ENCODE measurements around the gene CLEC11A. TPM values are rescaled to one million over a fixed set of nuclear protein-coding genes. Genes with fewer than 3 reads are reported as not detected.

The CLEC11A gene
- polyA plus RNA-seq, 1 donor from 2014 or later: 18.4 TPM

GRCh38 chr19:50720921-50721381 lies 2.2 kb upstream of the CLEC11A start:
- H3K4me2 ChIP-seq (ENCODE audit: low read length): no peak overlapping the region
- H3K9ac ChIP-seq (ENCODE audit: low read length): no peak overlapping the region
- no peaks in the 10 kb centered on the region for H3K9me2 ChIP-seq (ENCODE audit: insufficient read depth, low read length)
- H4K20me1 ChIP-seq (ENCODE audit: insufficient read depth): no peaks in the 10 kb centered on the region
- H3F3A ChIP-seq (ENCODE audit: insufficient read depth, low read length, poor library complexity, severe bottlenecking): peaks cover 3% of the 10 kb centered on the region
- H3K27ac ChIP-seq (ENCODE audit: low read length): no peak overlapping the region
- no peak overlapping the region for H2AFZ ChIP-seq (ENCODE audit: low read depth, low read length)
- no peak overlapping the region for H3K4me3 ChIP-seq (ENCODE audit: low read length)
- TF ChIP-seq EZH2 (IDR thresholded peaks at IDR 0.05; ENCODE audit: borderline replicate concordance, insufficient read depth, low read length, poor library complexity, severe bottlenecking) (no peak), EP300 (conservative IDR thresholded peaks at IDR 0.05; ENCODE audit: poor library complexity, severe bottlenecking) (no peak), POLR2AphosphoS5 (IDR thresholded peaks at IDR 0.05) (no peak), TAF1 (IDR thresholded peaks at IDR 0.05; ENCODE audit: low read depth) (no peak), REST (IDR thresholded peaks at IDR 0.05; ENCODE audit: borderline replicate concordance) (no peak)
- H3K79me2 ChIP-seq (replicated peaks; ENCODE audit: insufficient read depth, low read length): peaks cover 3% of the 10 kb centered on the region
- H3K9me3 ChIP-seq (ENCODE audit: low read length): no peaks in the 10 kb centered on the region
- H3K36me3 ChIP-seq (ENCODE audit: insufficient read depth, low read length): no peaks in the 10 kb centered on the region
- no peaks in the 10 kb centered on the region for H3K27me3 ChIP-seq (ENCODE audit: insufficient read depth, low read depth, low read length)

- H2AFZ ChIP-seq (ENCODE audit: low read depth, low read length): no peak overlapping the region
- no peaks in the 10 kb centered on the region for H3K36me3 ChIP-seq (ENCODE audit: insufficient read depth, low read length)
- H3F3A ChIP-seq (ENCODE audit: insufficient read depth, low read length, poor library complexity, severe bottlenecking): peaks cover 3% of the 10 kb centered on the region
- H3K9ac ChIP-seq (ENCODE audit: low read length): no peak overlapping the region
- H3K27me3 ChIP-seq (ENCODE audit: insufficient read depth, low read depth, low read length): no peaks in the 10 kb centered on the region
- TF ChIP-seq TAF1 (IDR thresholded peaks at IDR 0.05; ENCODE audit: low read depth): no peak
- TF ChIP-seq CTCF (IDR thresholded peaks at IDR 0.05; ENCODE audit: poor library complexity, severe bottlenecking): no peak
- TF ChIP-seq EZH2 (IDR thresholded peaks at IDR 0.05; ENCODE audit: borderline replicate concordance, insufficient read depth, low read length, poor library complexity, severe bottlenecking): no peak
- TF ChIP-seq SMC3 (conservative IDR thresholded peaks at IDR 0.05; ENCODE audit: poor library complexity): no peak
- no peak for TF ChIP-seq EP300 (conservative IDR thresholded peaks at IDR 0.05; ENCODE audit: poor library complexity, severe bottlenecking)
- no peak overlapping the region for H3K27ac ChIP-seq (ENCODE audit: low read length)
- H3K4me3 ChIP-seq (ENCODE audit: low read length): no peak overlapping the region
- no peaks in the 10 kb centered on the region for H3K9me3 ChIP-seq (ENCODE audit: low read length)
- no peaks in the 10 kb centered on the region for H4K20me1 ChIP-seq (ENCODE audit: insufficient read depth)
- H3K9me2 ChIP-seq (ENCODE audit: insufficient read depth, low read length): no peaks in the 10 kb centered on the region
- H3K79me2 ChIP-seq (replicated peaks; ENCODE audit: insufficient read depth, low read length): peaks cover 3% of the 10 kb centered on the region
- no peak overlapping the region for H3K4me2 ChIP-seq (ENCODE audit: low read length)
These were observed 1.6 kb upstream of the CLEC11A start for GRCh38 chr19:50721441-50722137.

Data from neural cell (in vitro differentiated cells).